ENCODE data around the gene SRSF8.
"Not testable (repeated sequence)": the region's sequence is repeated elsewhere in the genome, so short reads cannot be mapped to it uniquely, and the experiment has no call there.

The SRSF8 gene

GRCh38 chr11:95097209-95097608 lies 30.5 kb downstream of the SRSF8 start:
- DNase-seq (ENCODE audit: low read depth) = no peak

GRCh38 chr11:95098826-95099225 lies 32.1 kb downstream of the SRSF8 start:
- DNase-seq (ENCODE audit: low read depth) = no peak

GRCh38 chr11:95100191-95100648 lies 33.5 kb downstream of the SRSF8 start:
- no peak for DNase-seq (ENCODE audit: low read depth)

- no peak for DNase-seq (ENCODE audit: low read depth)
Observed at GRCh38 chr11:95100856-95101507, 34.3 kb downstream of the SRSF8 start.

- no peak for DNase-seq (ENCODE audit: low read depth)
Observed at GRCh38 chr11:95101935-95102334, 35.2 kb downstream of the SRSF8 start.

GRCh38 chr11:95102733-95103132 lies 36.0 kb downstream of the SRSF8 start:
- no peak for DNase-seq (ENCODE audit: low read depth)

- DNase-seq (ENCODE audit: low read depth) = no peak
Observed at GRCh38 chr11:95103701-95104100, 37.0 kb downstream of the SRSF8 start.

GRCh38 chr11:95104121-95104830 lies 37.6 kb downstream of the SRSF8 start:
- DNase-seq (ENCODE audit: low read depth) = no peak

GRCh38 chr11:95104856-95105255 lies 38.1 kb downstream of the SRSF8 start:
- DNase-seq (ENCODE audit: low read depth) = no peak

- DNase-seq (ENCODE audit: low read depth) = no peak
Observed at GRCh38 chr11:95108159-95108611, 41.5 kb downstream of the SRSF8 start.

- DNase-seq (ENCODE audit: low read depth) = no peak
Observed at GRCh38 chr11:95108671-95109551, 42.2 kb downstream of the SRSF8 start.

GRCh38 chr11:95111471-95111870 lies 44.8 kb downstream of the SRSF8 start:
- not testable (repeated sequence) for DNase-seq (ENCODE audit: low read depth)

- DNase-seq (ENCODE audit: low read depth) = no peak
Observed at GRCh38 chr11:95111923-95112540, 45.3 kb downstream of the SRSF8 start.

GRCh38 chr11:95115597-95115996 lies 48.9 kb downstream of the SRSF8 start:
- DNase-seq (ENCODE audit: low read depth) = no peak

- DNase-seq (ENCODE audit: low read depth) = no peak
Observed at GRCh38 chr11:95119361-95120060, 52.8 kb downstream of the SRSF8 start.

Measured in T-helper 22 cell (primary cell).